ENCODE data around the gene NRXN3. TPM values are rescaled to one million over a fixed set of nuclear protein-coding genes. Genes with fewer than 3 reads are reported as not detected.

The NRXN3 gene
- total and polyA plus RNA-seq, 2 of the 13 experiments (the other 11 are each of a cell fraction or from before 2014, with no cell fraction given): 0.03 TPM; not detected in 1

DNA sequence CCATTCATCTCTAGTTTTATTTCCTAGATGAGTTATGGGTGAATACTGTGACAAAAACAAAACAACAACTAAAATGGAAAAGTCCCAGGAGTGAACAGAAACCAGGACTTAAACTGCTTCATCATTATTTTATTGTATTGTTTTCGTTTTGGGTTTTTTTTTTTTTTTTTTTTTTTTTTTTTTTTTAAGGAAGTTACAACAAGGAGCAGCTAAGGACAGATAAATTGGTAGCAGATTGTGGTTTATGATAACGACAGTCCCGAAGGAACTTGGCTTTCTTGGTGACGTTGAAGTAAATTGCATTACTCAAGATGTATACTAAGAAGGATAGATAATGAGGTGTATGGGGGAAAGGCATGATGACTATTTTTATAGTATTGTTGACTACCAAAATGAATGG, 866.3 kb downstream of the NRXN3 start:
- no peak for ATAC-seq
- no peak overlapping the region for H3K9ac ChIP-seq (ENCODE audit: insufficient read depth, low read depth, low read length)
- WGBS (ENCODE audit: low lambda C conversion rate): under 1% methylated on average over 4 of the region's 4 CpGs
- in situ Hi-C loops (cut with HindIII; ENCODE audit: extremely low pct_ligation_motif_present, low pct_unique_long_range_greater_than_20kb): no loop called here
- H3K36me3 ChIP-seq (replicated peaks in 1 of 2; ENCODE audit: control insufficient read depth in 1 of 2, insufficient read depth in 2 of 2, low read length in 2 of 2): no peaks in the 10 kb centered on the region
- no peak overlapping the region for H2AFZ ChIP-seq (ENCODE audit: low read length)
- no peak overlapping the region for H3K4me3 ChIP-seq (replicated peaks in 1 of 3; ENCODE audit: insufficient read depth in 1 of 3, low read depth in 2 of 3, low read length in 3 of 3)
- no peak for DNase-seq (ENCODE audit: low spot score)
- TF ChIP-seq NAIF1 (CRISPR knock-in tag; IDR thresholded peaks at IDR 0.05; ENCODE audit: borderline replicate concordance) (no peak), MED13 (CRISPR knock-in tag; IDR thresholded peaks at IDR 0.05) (no peak), HNRNPK (IDR thresholded peaks at IDR 0.05; ENCODE audit: low read depth, low read length, poor library complexity, severe bottlenecking) (no peak)
- TF ChIP-seq, protein P1, sequence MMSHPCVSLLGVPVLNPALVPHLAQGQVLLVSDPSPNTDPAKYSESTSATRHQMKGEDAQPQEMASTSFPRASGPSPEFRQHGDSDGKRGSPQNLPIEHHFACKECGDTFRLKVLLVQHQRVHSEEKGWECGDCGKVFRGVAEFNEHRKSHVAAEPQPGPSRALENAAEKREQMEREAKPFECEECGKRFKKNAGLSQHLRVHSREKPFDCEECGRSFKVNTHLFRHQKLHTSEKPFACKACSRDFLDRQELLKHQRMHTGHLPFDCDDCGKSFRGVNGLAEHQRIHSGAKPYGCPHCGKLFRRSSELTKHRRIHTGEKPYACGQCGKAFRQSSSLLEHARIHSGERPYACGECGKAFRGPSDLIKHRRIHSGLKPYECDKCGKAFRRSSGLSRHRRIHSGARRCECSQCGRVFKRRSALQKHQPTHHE (CRISPR knock-in tag; IDR thresholded peaks at IDR 0.05; ENCODE audit: borderline replicate concordance): no peak
- H3K27me3 ChIP-seq (ENCODE audit: control insufficient read depth in 1 of 2, insufficient read depth in 2 of 2, low read length in 2 of 2): no peaks in the 10 kb centered on the region
- no TSS peak for BruUV-seq (replicated peaks)
- H3K4me2 ChIP-seq (ENCODE audit: low read depth, low read length): no peak overlapping the region
- intact Hi-C loops (cut with micrococcal nuclease; ENCODE audit: unreplicated experiment): no loop called here
- FAIRE-seq: no peak
- H3K4me1 ChIP-seq (ENCODE audit: insufficient read depth, low read length): no peaks in the 10 kb centered on the region
- peaks cover 22% of the 10 kb centered on the region for H3K9me3 ChIP-seq (ENCODE audit: low read length)
- no peak overlapping the region for H3K27ac ChIP-seq (ENCODE audit: extremely low read length, insufficient read depth, low read length)
- POLR2A ChIA-PET: no interaction called here
- H3K79me2 ChIP-seq (ENCODE audit: insufficient read depth, low read length): no peaks in the 10 kb centered on the region
- no peaks in the 10 kb centered on the region for H4K20me1 ChIP-seq (ENCODE audit: insufficient read depth, low read length)
- CTCF ChIA-PET (ENCODE audit: low intra/inter-chr PET ratio, low total read pairs): no interaction called here

DNA sequence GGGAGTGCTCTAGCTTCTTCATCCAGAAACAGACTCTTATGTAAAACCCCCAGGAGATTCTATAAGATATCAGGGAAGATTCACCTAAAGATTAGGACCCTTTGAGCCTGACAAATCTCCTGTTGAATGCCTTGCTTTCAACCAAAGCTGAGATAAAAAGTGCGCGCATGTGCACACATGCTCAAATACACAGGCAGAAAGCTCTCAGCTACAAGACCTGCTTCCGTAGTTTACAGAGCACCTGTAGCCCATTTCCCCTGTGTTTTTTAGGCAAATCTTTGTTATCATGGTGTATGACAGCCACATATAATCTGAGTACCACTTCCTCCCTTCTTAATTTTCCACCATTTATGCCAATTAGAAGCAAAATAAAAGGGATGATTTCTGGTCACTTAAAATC, 866.9 kb downstream of the NRXN3 start:
- H3K4me1 ChIP-seq (ENCODE audit: insufficient read depth, low read length): no peaks in the 10 kb centered on the region
- ChIA-PET CTCF (ENCODE audit: low intra/inter-chr PET ratio, low total read pairs) (no interaction called here), POLR2A (no interaction called here)
- H3K4me2 ChIP-seq (ENCODE audit: low read depth, low read length): no peak overlapping the region
- 69% methylated on average over 3 of the region's 3 CpGs for WGBS (ENCODE audit: low lambda C conversion rate)
- intact Hi-C loops (cut with micrococcal nuclease; ENCODE audit: unreplicated experiment) (no loop called here), in situ Hi-C loops (cut with HindIII; ENCODE audit: extremely low pct_ligation_motif_present, low pct_unique_long_range_greater_than_20kb) (no loop called here)
- H3K9me3 ChIP-seq (ENCODE audit: low read length): peaks cover 25% of the 10 kb centered on the region
- no peak overlapping the region for H3K4me3 ChIP-seq (replicated peaks in 1 of 3; ENCODE audit: insufficient read depth in 1 of 3, low read depth in 2 of 3, low read length in 3 of 3)
- no peaks in the 10 kb centered on the region for H3K36me3 ChIP-seq (replicated peaks in 1 of 2; ENCODE audit: control insufficient read depth in 1 of 2, insufficient read depth in 2 of 2, low read length in 2 of 2)
- H4K20me1 ChIP-seq (ENCODE audit: insufficient read depth, low read length): no peaks in the 10 kb centered on the region
- no peak overlapping the region for H3K27ac ChIP-seq (ENCODE audit: extremely low read length, insufficient read depth, low read length)
- H3K9ac ChIP-seq (ENCODE audit: insufficient read depth, low read depth, low read length): no peak overlapping the region
- FAIRE-seq (no peak), ATAC-seq (no peak), DNase-seq (ENCODE audit: low spot score) (no peak)
- no peaks in the 10 kb centered on the region for H3K27me3 ChIP-seq (ENCODE audit: control insufficient read depth in 1 of 2, insufficient read depth in 2 of 2, low read length in 2 of 2)
- BruUV-seq (replicated peaks): no TSS peak
- no peaks in the 10 kb centered on the region for H3K79me2 ChIP-seq (ENCODE audit: insufficient read depth, low read length)
- no peak for TF ChIP-seq ZNF333 (CRISPR knock-in tag; IDR thresholded peaks at IDR 0.05; ENCODE audit: borderline replicate concordance)
- no peak for TF ChIP-seq IKZF4 (CRISPR knock-in tag; IDR thresholded peaks at IDR 0.05; ENCODE audit: borderline replicate concordance, low read depth, not compliant biosample characterization)
- TF ChIP-seq, protein P2, sequence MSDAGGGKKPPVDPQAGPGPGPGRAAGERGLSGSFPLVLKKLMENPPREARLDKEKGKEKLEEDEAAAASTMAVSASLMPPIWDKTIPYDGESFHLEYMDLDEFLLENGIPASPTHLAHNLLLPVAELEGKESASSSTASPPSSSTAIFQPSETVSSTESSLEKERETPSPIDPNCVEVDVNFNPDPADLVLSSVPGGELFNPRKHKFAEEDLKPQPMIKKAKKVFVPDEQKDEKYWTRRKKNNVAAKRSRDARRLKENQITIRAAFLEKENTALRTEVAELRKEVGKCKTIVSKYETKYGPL (CRISPR knock-in tag; IDR thresholded peaks at IDR 0.05): no peak
- TF ChIP-seq CEBPG (CRISPR knock-in tag; IDR thresholded peaks at IDR 0.05): no peak
- TF ChIP-seq RELA (CRISPR knock-in tag; IDR thresholded peaks at IDR 0.05): no peak
- no peak for TF ChIP-seq NR2C2 (CRISPR knock-in tag; IDR thresholded peaks at IDR 0.05; ENCODE audit: borderline replicate concordance)
- H2AFZ ChIP-seq (ENCODE audit: low read length): no peak overlapping the region

Data from HepG2 (cell line).